Small intestine (tissue), 7 donors: ENCODE data around the gene FKTN. TPM values are rescaled to one million over a fixed set of nuclear protein-coding genes. Genes with fewer than 3 reads are reported as not detected.

Source experiments
- DNase-seq, 2 donors: peaks; one replicate each; pipeline versions ENCODE4 v3.0.0 to v3.0.0-alpha.2; 2013
- FAIRE-seq: peaks from 2 replicates; lab custom pipeline; 2012; peaks lifted over from hg19 to GRCh38; lab: Jason Lieb, UNC
- H3K27ac ChIP-seq, 3 donors: one replicate each; pipeline ENCODE4 v1.5.1; 2013; ENCODE audit warnings: low read length in 2 of 3, mild to moderate bottlenecking in 2 of 3, control low read depth in 1 of 3, inconsistent platforms in 1 of 3, low read depth in 1 of 3, moderate library complexity in 1 of 3
- H3K27me3 ChIP-seq, 3 donors: one replicate each; pipeline ENCODE4 v1.6.1; 2013; ENCODE audit warnings: low read length in 3 of 3, inconsistent platforms in 1 of 3; ENCODE audit not compliant: control insufficient read depth in 3 of 3, insufficient read depth in 3 of 3
- H3K36me3 ChIP-seq, 3 donors: one replicate each; pipeline ENCODE4 v1.6.1; 2013; ENCODE audit warnings: low read length in 3 of 3, inconsistent platforms in 1 of 3, low read depth in 1 of 3, mild to moderate bottlenecking in 1 of 3, moderate library complexity in 1 of 3; ENCODE audit not compliant: control insufficient read depth in 3 of 3, insufficient read depth in 2 of 3
- H3K4me1 ChIP-seq, 3 donors: one replicate each; pipeline ENCODE4 v1.6.1; 2013; ENCODE audit warnings: low read length in 2 of 3, inconsistent platforms in 1 of 3, low read depth in 1 of 3, mild to moderate bottlenecking in 1 of 3, moderate library complexity in 1 of 3; ENCODE audit not compliant: control insufficient read depth in 3 of 3, insufficient read depth in 2 of 3
- H3K4me3 ChIP-seq, 3 donors: one replicate each; pipeline ENCODE4 v1.5.1; 2013; ENCODE audit warnings: low read length in 3 of 3, control low read depth in 1 of 3, inconsistent platforms in 1 of 3, low read depth in 1 of 3, mild to moderate bottlenecking in 1 of 3, moderate library complexity in 1 of 3
- H3K9me3 ChIP-seq, 2 donors: one replicate each; pipeline ENCODE4 v1.6.1; 2013; ENCODE audit warnings: low read depth in 1 of 2, low read length in 1 of 2; ENCODE audit not compliant: control insufficient read depth in 2 of 2, insufficient read depth in 1 of 2
- WGBS, 3 donors: extraction: QIAGEN DNeasy Blood & Tissue Kit; methylation state at CpG; one replicate each; pipeline ENCODE4 v1.1.7; 2013; 5-methylcytosine and 5-hydroxymethylcytosine counted together
- polyA plus RNA-seq, 4 donors: library from polyadenylated mRNA; stranded (reverse) in 3 of 4; unstranded in 1 of 4; fragments of 200-250 nt in 3 of 4; fragments of 120-200 nt in 1 of 4; gene quantifications; one replicate each; pipeline versions ENCODE4 v1.2.1 to v1.2.3, GENCODE V29; 2013
- donor health status: healthy with polysubstance abuse.
- donor health status: control.
- donor health status: control.
- donor health status: Bipolar disorder and iron deficiency.
- donor health status: healthy.

The FKTN gene
- polyA plus RNA-seq, 4 donors = 0.67 to 17.3 (median 2.7) TPM

- DNase-seq = no peak
- WGBS, 3 donors = 72 to 82% (median 77%) methylated on average over 6 of the region's 6 CpGs
- Histone ChIP-seq H3K9me3 (no peaks in the 10 kb centered on the region), H3K27me3 (no peaks in the 10 kb centered on the region), H3K36me3 (no peaks in the 10 kb centered on the region), H3K4me1 (peaks cover 0 to 4% (median 2%) of the 10 kb centered on the region in 3 donors), H3K27ac (no peak overlapping the region), H3K4me3 (no peak overlapping the region)
- FAIRE-seq = no peak
Observed at GRCh38 chr9:105676351-105676923, 118.5 kb downstream of the FKTN start.

- DNase-seq (no peak), FAIRE-seq (no peak)
- WGBS, 3 donors = 86 to 96% (median 90%) methylated on average over 1 of the region's 1 CpG
- no peak overlapping the region for H3K27ac ChIP-seq
- no peaks in the 10 kb centered on the region for H3K9me3 ChIP-seq
- H3K4me3 ChIP-seq = no peak overlapping the region
- no peaks in the 10 kb centered on the region for H3K27me3 ChIP-seq
- H3K4me1 ChIP-seq = peaks cover 0 to 4% (median 2%) of the 10 kb centered on the region in 3 donors
- H3K36me3 ChIP-seq = no peaks in the 10 kb centered on the region
Observed at GRCh38 chr9:105678163-105678562, 120.2 kb downstream of the FKTN start.

- no peak for FAIRE-seq
Observed at GRCh38 chr9:105678781-105679180, 120.8 kb downstream of the FKTN start.

GRCh38 chr9:105679257-105680022 is 121.5 kb downstream of the FKTN start:
- WGBS, 3 donors = 17 to 62% (median 32%) methylated on average over 8 of the region's 8 CpGs
- Histone ChIP-seq H3K27ac (no peak overlapping the region), H3K4me1 (peaks cover 0 to 2% (median 0%) of the 10 kb centered on the region in 3 donors), H3K27me3 (no peaks in the 10 kb centered on the region), H3K36me3 (no peaks in the 10 kb centered on the region), H3K9me3 (no peaks in the 10 kb centered on the region), H3K4me3 (no peak overlapping the region)
- no peak for FAIRE-seq
- DNase-seq = peak in 1 of 2 donors; percentile 50

More at GRCh38 chr9:105678781-105679180, 120.8 kb downstream of the FKTN start:
- WGBS, 3 donors = 36 to 56% (median 38%) methylated on average over 1 of the region's 1 CpG
- no peak for DNase-seq
- Histone ChIP-seq H3K4me3 (no peak overlapping the region), H3K36me3 (no peaks in the 10 kb centered on the region), H3K27me3 (no peaks in the 10 kb centered on the region), H3K27ac (no peak overlapping the region), H3K9me3 (no peaks in the 10 kb centered on the region), H3K4me1 (peaks cover 0 to 4% (median 2%) of the 10 kb centered on the region in 3 donors)

- H3K27ac ChIP-seq = no peak overlapping the region
- no peak for FAIRE-seq
- DNase-seq = no peak
- no peaks in the 10 kb centered on the region for H3K9me3 ChIP-seq
- peaks cover 0 to 2% (median 0%) of the 10 kb centered on the region in 3 donors for H3K4me1 ChIP-seq
- no peaks in the 10 kb centered on the region for H3K27me3 ChIP-seq
- WGBS, 3 donors = 92 to 98% (median 93%) methylated on average over 2 of the region's 2 CpGs
- H3K4me3 ChIP-seq = no peak overlapping the region
- H3K36me3 ChIP-seq = no peaks in the 10 kb centered on the region
Observed at GRCh38 chr9:105681313-105681712, 123.4 kb downstream of the FKTN start.

- no peak for DNase-seq
- no peak for FAIRE-seq
- H3K4me1 ChIP-seq = peaks cover 0 to 2% (median 0%) of the 10 kb centered on the region in 3 donors
- H3K9me3 ChIP-seq = no peaks in the 10 kb centered on the region
- no peaks in the 10 kb centered on the region for H3K27me3 ChIP-seq
- H3K36me3 ChIP-seq = no peaks in the 10 kb centered on the region
- WGBS, 3 donors = 90 to 100% (median 93%) methylated on average over 1 of the region's 1 CpG
- H3K27ac ChIP-seq = no peak overlapping the region
- no peak overlapping the region for H3K4me3 ChIP-seq
Observed at GRCh38 chr9:105681724-105682123, 123.8 kb downstream of the FKTN start.

GRCh38 chr9:105683688-105684275 is 125.9 kb downstream of the FKTN start:
- 67 to 75% (median 67%) methylated on average over 1 of the region's 1 CpG for WGBS, 3 donors
- Histone ChIP-seq H3K36me3 (no peaks in the 10 kb centered on the region), H3K27me3 (no peaks in the 10 kb centered on the region), H3K9me3 (no peaks in the 10 kb centered on the region), H3K4me1 (peaks cover 0 to 2% (median 0%) of the 10 kb centered on the region in 3 donors), H3K27ac (no peak overlapping the region), H3K4me3 (no peak overlapping the region)
- FAIRE-seq (no peak), DNase-seq (no peak)

GRCh38 chr9:105686936-105687335 is 129.0 kb downstream of the FKTN start:
- Histone ChIP-seq H3K4me1 (no peaks in the 10 kb centered on the region), H3K4me3 (no peak overlapping the region)
- WGBS, 3 donors = 92 to 94% (median 92%) methylated on average over 4 of the region's 4 CpGs

More at GRCh38 chr9:105686936-105687335, 129.0 kb downstream of the FKTN start:
- no peak for DNase-seq
- H3K27ac ChIP-seq = no peak overlapping the region
- no peaks in the 10 kb centered on the region for H3K27me3 ChIP-seq
- no peaks in the 10 kb centered on the region for H3K9me3 ChIP-seq
- FAIRE-seq = no peak
- H3K36me3 ChIP-seq = no peaks in the 10 kb centered on the region
